Gastroesophageal sphincter (tissue), 3 donors: ENCODE measurements around the gene PSMC3.

ENCODE experiments used
- CTCF ChIP-seq, 4 experiments: fragments of 200-600 bp in 2 of 4; fragments of 450-650 bp in 2 of 4; sonication (generic) in 1 of 4; IDR thresholded peaks; one replicate each; pipeline ENCODE4 v1.5.1; 2017 to 2019; ENCODE audit warnings: antibody characterized with exemption in 4 of 4, mild to moderate bottlenecking in 2 of 4, moderate library complexity in 2 of 4
- POLR2A ChIP-seq, 2 donors: fragments of 450-650 bp; IDR thresholded peaks; one replicate each; pipeline ENCODE4 v1.6.1; 2017; ENCODE audit warnings: antibody characterized with exemption in 2 of 2, mild to moderate bottlenecking in 2 of 2, moderate library complexity in 1 of 2
- POLR2AphosphoS5 ChIP-seq: sonication (generic); formaldehyde crosslinking; IDR thresholded peaks from one replicate; pipeline ENCODE4 v1.6.1; 2017; ENCODE audit warnings: antibody characterized with exemption

DNA sequence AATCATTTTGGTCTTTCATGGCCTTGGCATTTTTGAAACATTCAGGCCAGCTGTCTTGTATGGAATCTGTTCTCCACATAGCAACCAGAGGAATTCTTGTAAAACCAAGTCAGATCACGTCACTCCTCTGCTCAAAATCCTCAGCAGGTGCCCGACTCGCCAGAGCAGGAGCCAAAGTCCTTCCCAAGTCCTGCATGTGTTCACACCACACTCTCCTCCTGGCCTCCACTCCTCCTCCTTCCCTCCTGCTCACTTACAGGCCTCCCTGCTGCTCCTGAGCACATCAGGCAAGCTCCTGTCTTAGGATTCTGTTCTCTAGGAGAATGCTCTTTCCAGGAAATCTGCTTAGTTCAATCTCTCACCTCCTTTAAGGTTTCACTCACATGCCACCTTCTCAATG is 6.9 kb upstream of the PSMC3 start:
- TF ChIP-seq CTCF (IDR thresholded peaks at IDR 0.05) (no peak), POLR2AphosphoS5 (no peak), POLR2A (IDR thresholded peaks at IDR 0.05) (no peak)
